Esophagus muscularis mucosa (tissue), 4 donors: Measurements from ENCODE around the gene KIF26B.

Source experiments
- EP300 ChIP-seq: sonication (generic); formaldehyde crosslinking; IDR thresholded peaks from one replicate; pipeline ENCODE4 v1.6.1; 2017; ENCODE audit warnings: antibody characterized with exemption
- POLR2A ChIP-seq: fragments of 450-650 bp; IDR thresholded peaks from one replicate; pipeline ENCODE4 v1.6.1; 2017; ENCODE audit warnings: antibody characterized with exemption, moderate library complexity, mild to moderate bottlenecking, low read depth
- POLR2AphosphoS5 ChIP-seq, 2 donors: sonication (generic); formaldehyde crosslinking; IDR thresholded peaks; one replicate each; pipeline ENCODE4 v1.6.1; 2017; ENCODE audit warnings: antibody characterized with exemption in 2 of 2
- TF ChIP-seq, protein P1 (sequence below), 3 experiments: fragments of 200-600 bp in 2 of 3; fragments of 450-650 bp in 1 of 3; sonication (generic) in 2 of 3; IDR thresholded peaks; one replicate each; pipeline ENCODE4 v1.5.1; 2017 to 2019; ENCODE audit warnings: antibody characterized with exemption in 3 of 3, mild to moderate bottlenecking in 2 of 3, moderate library complexity in 1 of 3

GRCh38 chr1:245386297-245386971 lies 231.6 kb downstream of the KIF26B start:
- TF ChIP-seq POLR2A = no peak
- TF ChIP-seq, protein P1, sequence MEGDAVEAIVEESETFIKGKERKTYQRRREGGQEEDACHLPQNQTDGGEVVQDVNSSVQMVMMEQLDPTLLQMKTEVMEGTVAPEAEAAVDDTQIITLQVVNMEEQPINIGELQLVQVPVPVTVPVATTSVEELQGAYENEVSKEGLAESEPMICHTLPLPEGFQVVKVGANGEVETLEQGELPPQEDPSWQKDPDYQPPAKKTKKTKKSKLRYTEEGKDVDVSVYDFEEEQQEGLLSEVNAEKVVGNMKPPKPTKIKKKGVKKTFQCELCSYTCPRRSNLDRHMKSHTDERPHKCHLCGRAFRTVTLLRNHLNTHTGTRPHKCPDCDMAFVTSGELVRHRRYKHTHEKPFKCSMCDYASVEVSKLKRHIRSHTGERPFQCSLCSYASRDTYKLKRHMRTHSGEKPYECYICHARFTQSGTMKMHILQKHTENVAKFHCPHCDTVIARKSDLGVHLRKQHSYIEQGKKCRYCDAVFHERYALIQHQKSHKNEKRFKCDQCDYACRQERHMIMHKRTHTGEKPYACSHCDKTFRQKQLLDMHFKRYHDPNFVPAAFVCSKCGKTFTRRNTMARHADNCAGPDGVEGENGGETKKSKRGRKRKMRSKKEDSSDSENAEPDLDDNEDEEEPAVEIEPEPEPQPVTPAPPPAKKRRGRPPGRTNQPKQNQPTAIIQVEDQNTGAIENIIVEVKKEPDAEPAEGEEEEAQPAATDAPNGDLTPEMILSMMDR (IDR thresholded peaks at IDR 0.05) = no peak
- no peak for TF ChIP-seq EP300
- no peak for TF ChIP-seq POLR2AphosphoS5 (IDR thresholded peaks at IDR 0.05)
